Astrocyte (in vitro differentiated cells and primary cell): ENCODE data around the gene DMPK.

ENCODE experiments used
- CTCF ChIP-seq: IDR thresholded peaks from 2 replicates; pipeline ENCODE4 v1.5.1; 2011; ENCODE audit warnings: low read depth, mild to moderate bottlenecking, inconsistent platforms, low read length, moderate library complexity; ENCODE audit not compliant: insufficient read depth
- EZH2 ChIP-seq: IDR thresholded peaks from 2 replicates; pipeline ENCODE4 v1.6.1; 2012; ENCODE audit warnings: mild to moderate bottlenecking, low read length, inconsistent platforms; ENCODE audit not compliant: insufficient read depth

GRCh38 chr19:45767410-45767880 lies 14.8 kb downstream of the DMPK start:
- TF ChIP-seq CTCF (no peak), EZH2 (no peak)
